ENCODE data around the gene ZNF2. TPM values are rescaled to one million over a fixed set of nuclear protein-coding genes. Genes with fewer than 3 reads are reported as not detected.

ZNF2 gene
- total RNA-seq, 3 donors from 2014 or later = 2.4 to 8.2 (median 3.6) TPM

- Histone ChIP-seq H3K4me1 (no peaks in the 10 kb centered on the region), H3K4me3 (no peak overlapping the region), H3K36me3 (no peaks in the 10 kb centered on the region), H3K27ac (no peak overlapping the region), H3K27me3 (no peaks in the 10 kb centered on the region), H3K9me3 (no peaks in the 10 kb centered on the region)
- intact Hi-C loops (cut with DNase I; ENCODE audit: low total_unique reads) = no loop called here
- DNase-seq (ENCODE audit: low spot score in 2 of 2) = no peak
- no peak for TF ChIP-seq POLR2AphosphoS5 (IDR thresholded peaks at IDR 0.05)
- no peak for TF ChIP-seq CTCF (IDR thresholded peaks at IDR 0.05)
- no peak for TF ChIP-seq POLR2A (IDR thresholded peaks at IDR 0.05)
Measured at GRCh38 chr2:95204396-95204795, 38.8 kb downstream of the ZNF2 start.

DNA sequence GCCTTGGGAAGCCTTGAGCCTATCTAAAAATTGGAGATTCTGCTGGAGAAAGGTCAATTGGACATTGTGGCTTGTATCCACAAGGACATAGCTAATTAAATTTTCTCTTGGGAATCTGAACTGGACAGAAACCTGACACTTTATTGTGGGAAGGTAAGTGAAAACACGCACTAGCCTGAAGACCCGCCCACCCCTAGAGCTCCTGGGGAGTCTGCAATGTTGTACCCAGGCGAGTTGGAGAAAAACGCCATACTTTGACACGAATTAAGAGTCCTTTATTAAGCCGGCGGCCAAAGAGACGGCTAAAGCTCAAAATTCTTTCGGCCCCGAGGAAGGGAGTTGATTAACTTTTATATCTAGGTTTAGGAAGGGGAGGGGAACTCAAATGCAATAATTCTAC is 40.5 kb downstream of the ZNF2 start:
- no peak for DNase-seq (ENCODE audit: low spot score in 2 of 2)
- TF ChIP-seq POLR2A (IDR thresholded peaks at IDR 0.05) (no peak), CTCF (IDR thresholded peaks at IDR 0.05) (no peak), POLR2AphosphoS5 (IDR thresholded peaks at IDR 0.05) (no peak)
- Histone ChIP-seq H3K4me3 (peak overlapping the region in 1 of 3 donors; percentile 96), H3K27ac (no peak overlapping the region), H3K4me1 (no peaks in the 10 kb centered on the region), H3K27me3 (no peaks in the 10 kb centered on the region), H3K9me3 (peaks cover 5 to 12% of the 10 kb centered on the region in 2 donors), H3K36me3 (no peaks in the 10 kb centered on the region)
- intact Hi-C loops (cut with DNase I; ENCODE audit: low total_unique reads) = no loop called here

DNA sequence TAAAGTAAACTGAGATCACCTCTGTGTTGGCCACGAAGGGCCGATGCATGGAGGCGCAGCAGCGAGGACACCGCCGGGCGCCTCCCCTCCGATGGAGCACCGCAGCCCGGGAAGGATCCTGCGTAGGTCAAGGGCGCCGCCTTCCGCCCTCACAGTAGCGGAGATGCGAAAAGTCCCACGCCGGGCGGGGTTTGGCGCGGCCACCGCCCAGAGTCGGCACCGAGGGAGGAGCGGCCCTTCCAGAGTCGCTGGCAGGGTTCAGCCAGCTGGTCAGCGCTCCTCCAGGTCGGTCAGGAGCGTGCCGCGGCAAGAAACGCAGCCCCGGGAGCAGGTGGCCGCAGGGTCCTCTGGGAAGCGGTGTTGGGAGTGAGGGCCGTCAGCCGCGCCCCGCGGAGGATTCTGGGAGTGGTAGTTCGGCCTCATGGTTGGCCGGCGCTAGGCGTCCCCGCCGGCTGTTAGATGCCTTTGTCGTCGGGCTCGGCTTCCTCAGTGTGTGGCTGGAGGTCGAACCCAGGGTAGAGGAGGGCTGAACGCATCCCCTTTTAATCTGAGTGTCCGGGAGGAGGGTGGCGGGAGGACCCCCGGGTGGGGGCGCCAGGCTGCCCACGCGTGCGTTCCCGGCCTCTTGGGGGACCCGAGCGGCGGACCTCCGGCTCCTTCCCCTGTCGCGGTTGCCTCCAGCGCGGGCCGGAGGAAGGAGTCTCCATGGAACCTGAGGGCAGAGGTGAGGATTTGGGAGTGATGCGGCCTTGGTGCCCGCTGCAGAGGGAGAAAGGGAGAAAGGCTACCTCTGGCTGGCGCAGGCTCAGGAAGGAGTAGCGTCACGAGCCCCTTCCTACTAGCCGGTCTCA is 41.7 kb downstream of the ZNF2 start, which contains the start of gene ZNF892:
ZNF892 (plus strand) TSS at position 411 of the 851 bp plus-strand sequence; CDS start at position 706, 295 bp downstream.
- intact Hi-C loops (cut with DNase I; ENCODE audit: low total_unique reads) = no loop called here
- TF ChIP-seq CTCF (IDR thresholded peaks at IDR 0.05) (no peak), POLR2A (IDR thresholded peaks at IDR 0.05) (peak; percentile 25), POLR2AphosphoS5 (IDR thresholded peaks at IDR 0.05) (peak; percentile 57 to 79 (median 62))

DNA sequence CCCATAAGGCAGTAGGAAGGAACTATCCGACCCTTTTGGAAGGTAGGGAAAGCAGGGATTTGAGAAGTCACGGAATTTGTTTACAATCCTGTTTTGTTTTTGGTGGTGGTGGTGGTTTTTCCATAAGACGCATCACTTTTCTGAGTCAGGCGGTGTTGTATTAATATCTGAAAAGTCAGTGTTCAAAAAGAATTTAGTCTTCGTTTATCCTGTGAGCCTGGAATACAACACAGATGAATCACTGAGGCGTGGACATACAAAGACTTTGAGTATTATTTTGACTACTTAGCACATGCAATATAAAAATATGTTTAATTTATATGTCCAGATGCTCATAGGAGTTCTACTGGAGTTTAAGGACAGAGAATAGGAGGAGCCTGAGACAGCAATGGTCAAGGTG is 42.5 kb downstream of the ZNF2 start:
- intact Hi-C loops (cut with DNase I; ENCODE audit: low total_unique reads) = no loop called here
- no peak for DNase-seq (ENCODE audit: low spot score in 2 of 2)
- Histone ChIP-seq H3K36me3 (peaks cover 15% of the 10 kb centered on the region), H3K4me1 (no peaks in the 10 kb centered on the region), H3K4me3 (peak overlapping the region; percentile 60 to 96 (median 73)), H3K27me3 (no peaks in the 10 kb centered on the region), H3K27ac (peak overlapping the region; percentile 86 to 93), H3K9me3 (peaks cover 23 to 32% of the 10 kb centered on the region in 2 donors)
- TF ChIP-seq POLR2A (IDR thresholded peaks at IDR 0.05) = no peak
- no peak for TF ChIP-seq CTCF (IDR thresholded peaks at IDR 0.05)
- TF ChIP-seq POLR2AphosphoS5 (IDR thresholded peaks at IDR 0.05) = no peak

More for the DNA sequence above, 41.7 kb downstream of the ZNF2 start, which contains the start of gene ZNF892:
- peaks cover 9% of the 10 kb centered on the region for H3K36me3 ChIP-seq
- peaks cover 16 to 24% of the 10 kb centered on the region in 2 donors for H3K9me3 ChIP-seq
- H3K4me3 ChIP-seq = peak within 1 kb of the TSS; percentile 60 to 96 (median 73)
- H3K27ac ChIP-seq = peak within 1 kb of the TSS; percentile 86 to 93
- peak; percentile 88 to 89 for DNase-seq (ENCODE audit: low spot score in 2 of 2)
- H3K4me1 ChIP-seq = no peaks in the 10 kb centered on the region
- H3K27me3 ChIP-seq = no peaks in the 10 kb centered on the region

DNA sequence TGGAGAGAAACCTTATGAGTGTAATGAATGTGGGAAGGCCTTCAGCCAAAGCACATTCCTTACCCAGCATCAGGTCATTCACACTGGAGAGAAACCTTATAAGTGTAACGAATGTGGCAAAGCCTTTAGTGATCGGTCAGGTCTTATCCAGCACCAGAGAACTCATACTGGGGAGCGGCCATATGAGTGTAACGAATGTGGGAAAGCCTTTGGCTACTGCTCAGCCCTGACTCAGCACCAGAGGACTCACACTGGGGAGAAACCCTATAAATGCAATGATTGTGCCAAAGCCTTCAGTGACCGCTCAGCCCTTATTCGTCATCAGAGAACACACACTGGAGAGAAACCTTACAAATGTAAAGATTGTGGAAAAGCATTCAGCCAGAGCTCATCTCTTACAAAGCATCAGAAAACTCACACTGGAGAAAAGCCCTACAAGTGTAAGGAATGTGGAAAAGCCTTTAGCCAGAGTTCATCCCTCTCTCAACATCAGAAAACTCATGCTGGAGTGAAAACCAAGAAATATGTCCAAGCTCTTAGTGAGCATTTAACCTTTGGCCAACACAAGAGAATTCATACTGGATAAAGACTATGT is 49.5 kb downstream of the ZNF2 start:
- Histone ChIP-seq H3K9me3 (peaks cover 91 to 100% of the 10 kb centered on the region in 2 donors), H3K27me3 (no peaks in the 10 kb centered on the region), H3K4me3 (peak overlapping the region in 1 of 3 donors; percentile 13), H3K27ac (no peak overlapping the region), H3K4me1 (no peaks in the 10 kb centered on the region), H3K36me3 (peaks cover 25% of the 10 kb centered on the region)
- intact Hi-C loops (cut with DNase I; ENCODE audit: low total_unique reads) = no loop called here
- no peak for DNase-seq (ENCODE audit: low spot score in 2 of 2)
- TF ChIP-seq POLR2A (IDR thresholded peaks at IDR 0.05) = no peak
- no peak for TF ChIP-seq POLR2AphosphoS5 (IDR thresholded peaks at IDR 0.05)
- no peak for TF ChIP-seq CTCF (IDR thresholded peaks at IDR 0.05)

All from breast epithelium (tissue), 4 donors.